ENCODE measurements around the gene RPL22L1. TPM values are rescaled to one million over a fixed set of nuclear protein-coding genes. Genes with fewer than 3 reads are reported as not detected.

Gene RPL22L1
- total and polyA plus RNA-seq, 2 of the 4 experiments (the other 2 are of a cell fraction), result 37.1 to 92.0 TPM

DNA sequence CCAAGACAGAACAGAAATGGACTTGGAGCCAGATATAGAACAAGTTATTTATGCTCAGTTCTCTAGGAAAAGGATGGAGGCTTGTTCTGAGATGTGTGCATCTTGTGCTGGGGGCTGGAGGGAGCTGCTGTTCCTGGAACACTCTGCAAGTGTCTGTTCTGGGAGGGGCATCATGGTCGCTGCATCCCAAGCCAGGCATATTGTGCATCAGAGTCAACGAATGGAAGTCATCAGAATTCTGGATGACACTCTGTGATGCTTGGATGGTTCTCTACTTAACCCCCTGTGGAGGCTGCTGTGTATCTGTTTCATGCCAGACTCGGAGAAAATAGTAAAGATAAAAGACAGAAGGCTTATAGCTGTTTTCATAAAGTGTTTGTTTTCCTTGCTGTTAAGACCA, 34.7 kb downstream of the RPL22L1 start:
- no peak overlapping the region for H3K4me2 ChIP-seq (ENCODE audit: low read depth, low read length)
- no peak overlapping the region for H2AFZ ChIP-seq (replicated peaks; ENCODE audit: low read length, poor library complexity)
- no peak overlapping the region for H4K5ac ChIP-seq (ENCODE audit: low read depth, low read length)
- BruUV-seq (replicated peaks), result no TSS peak
- dilution Hi-C loops (cut with HindIII; ENCODE audit: low sequenced_read_pairs, unreplicated experiment), result no loop called here
- H3K14ac ChIP-seq (replicated peaks; ENCODE audit: low read depth, low read length), result no peak overlapping the region
- POLR2A ChIA-PET (ENCODE audit: unreplicated experiment), result no interaction called here
- H4K20me1 ChIP-seq (ENCODE audit: insufficient read depth, low read length), result no peaks in the 10 kb centered on the region
- no peak overlapping the region for H2AK5ac ChIP-seq (ENCODE audit: low read depth, low read length)
- no peaks in the 10 kb centered on the region for H3K79me1 ChIP-seq (ENCODE audit: low read depth in 1 of 2, low read length in 2 of 2)
- H3K36me3 ChIP-seq (ENCODE audit: control insufficient read depth, insufficient read depth, low read length), result no peaks in the 10 kb centered on the region
- no peak overlapping the region for H2BK15ac ChIP-seq (ENCODE audit: low read depth, low read length)
- H3K27me3 ChIP-seq (ENCODE audit: control insufficient read depth, insufficient read depth, low read length), result peaks cover 12% of the 10 kb centered on the region
- intact Hi-C loops (cut with micrococcal nuclease), result no loop called here
- DNase-seq, result no peak
- H2BK120ac ChIP-seq (ENCODE audit: low read depth, low read length), result no peak overlapping the region
- WGBS, 2 experiments (ENCODE audit: extremely low coverage in 2 of 2, insufficient read length in 1 of 2), result no CpG with 5 or more reads among the region's 3 CpGs
- no peak overlapping the region for H3K27ac ChIP-seq (ENCODE audit: insufficient read depth, low read length)
- no peak overlapping the region for H3K4ac ChIP-seq (ENCODE audit: low read depth, low read length)
- H4K91ac ChIP-seq (ENCODE audit: insufficient read depth, low read depth, low read length), result no peak overlapping the region
- CTCF ChIA-PET, result no interaction called here
- H3K9me1 ChIP-seq (ENCODE audit: insufficient read depth, low read length), result no peaks in the 10 kb centered on the region
- TF ChIP-seq MAFK (IDR thresholded peaks at IDR 0.05; ENCODE audit: low read depth, low read length), result no peak
- H2AK9ac ChIP-seq (replicated peaks; ENCODE audit: low read depth, low read length, poor library complexity), result no peak overlapping the region
- H2BK5ac ChIP-seq (ENCODE audit: low read depth, low read length, poor library complexity, severe bottlenecking), result no peak overlapping the region
- H3K4me3 ChIP-seq (ENCODE audit: insufficient read depth, low read depth, low read length), result no peak overlapping the region
- no peak overlapping the region for H4K8ac ChIP-seq (ENCODE audit: low read depth in 2 of 2, low read length in 2 of 2)
- peaks cover under 1% of the 10 kb centered on the region; the same call in 1 of the 2 replicates for H3K4me1 ChIP-seq (ENCODE audit: control insufficient read depth, insufficient read depth, low read length)
- H2BK20ac ChIP-seq (ENCODE audit: low read depth, low read length), result no peak overlapping the region
- H3K18ac ChIP-seq (ENCODE audit: low read depth, low read length), result no peak overlapping the region
- no peak overlapping the region for H3K23ac ChIP-seq (ENCODE audit: low read depth, low read length)
- no peaks in the 10 kb centered on the region for H3K9me3 ChIP-seq (ENCODE audit: control insufficient read depth, insufficient read depth, low read length)
- in situ Hi-C loops (cut with MboI; ENCODE audit: low sequenced_read_pairs), result no loop called here
- H3K9ac ChIP-seq (ENCODE audit: low read depth, low read length), result no peak overlapping the region
- no peak; the same call in 1 of the 2 replicates for ATAC-seq (ENCODE audit: low read depth)
- no peak overlapping the region for H3K56ac ChIP-seq (ENCODE audit: extremely low read depth, insufficient read depth, low read length)
